Mesendoderm (in vitro differentiated cells): Measurements from ENCODE around the gene RASGRF1.

Experiments used
- DNase-seq: peaks from one replicate; pipeline ENCODE4 v3.0.0; 2013
- H2AK5ac ChIP-seq: 2 replicates; pipeline ENCODE4 v1.6.1; 2013; ENCODE audit warnings: low read length, inconsistent platforms
- H2BK120ac ChIP-seq: 2 replicates; pipeline ENCODE4 v1.6.1; 2013; ENCODE audit warnings: low read depth, mild to moderate bottlenecking, low read length, moderate library complexity, mixed read lengths
- H2BK15ac ChIP-seq: replicated peaks from 2 replicates; pipeline ENCODE4 v1.6.1; 2013; ENCODE audit warnings: low read depth, mild to moderate bottlenecking, moderate library complexity
- H2BK5ac ChIP-seq: 2 replicates; pipeline ENCODE4 v1.6.1; 2013; ENCODE audit warnings: low read length, inconsistent platforms
- H3K18ac ChIP-seq: 2 replicates; pipeline ENCODE4 v1.6.1; 2013; ENCODE audit warnings: mild to moderate bottlenecking, low read length, mixed read lengths
- H3K23ac ChIP-seq: one replicate; pipeline ENCODE4 v1.6.1; 2013; ENCODE audit warnings: low read length
- H3K27ac ChIP-seq: 2 replicates; pipeline ENCODE4 v1.5.1; 2013; ENCODE audit warnings: low read depth, mild to moderate bottlenecking, inconsistent platforms, low read length, moderate library complexity
- H3K27me3 ChIP-seq: 2 replicates; pipeline ENCODE4 v1.6.1; 2013; ENCODE audit warnings: low read length, control low read depth, mild to moderate bottlenecking, inconsistent platforms; ENCODE audit not compliant: insufficient read depth, poor library complexity
- H3K36me3 ChIP-seq: 2 replicates; pipeline ENCODE4 v1.6.1; 2013; ENCODE audit warnings: low read length, inconsistent platforms; ENCODE audit not compliant: control insufficient read depth, insufficient read depth
- H3K4ac ChIP-seq: one replicate; pipeline ENCODE4 v1.6.1; 2013; ENCODE audit warnings: low read depth, mild to moderate bottlenecking, low read length, moderate library complexity
- H3K4me1 ChIP-seq: 2 replicates; pipeline ENCODE4 v1.6.1; 2013; ENCODE audit warnings: low read depth, low read length, inconsistent platforms; ENCODE audit not compliant: control insufficient read depth
- H3K4me2 ChIP-seq: 2 replicates; pipeline ENCODE4 v1.6.1; 2013; ENCODE audit warnings: low read length
- H3K4me3 ChIP-seq: 2 replicates; pipeline ENCODE4 v1.5.1; 2013; ENCODE audit warnings: mild to moderate bottlenecking, low read length
- H3K56ac ChIP-seq: one replicate; pipeline ENCODE4 v1.6.1; 2013; ENCODE audit warnings: low read length
- H3K79me1 ChIP-seq: 2 replicates; pipeline ENCODE4 v1.6.1; 2013; ENCODE audit warnings: low read length, inconsistent platforms
- H3K79me2 ChIP-seq: 2 replicates; pipeline ENCODE4 v1.6.1; 2013; ENCODE audit warnings: mild to moderate bottlenecking, low read length; ENCODE audit not compliant: control insufficient read depth, insufficient read depth
- H3K9ac ChIP-seq: 2 replicates; pipeline ENCODE4 v1.6.1; 2013; ENCODE audit warnings: low read length, inconsistent platforms
- H4K5ac ChIP-seq: one replicate; pipeline ENCODE4 v1.6.1; 2013; ENCODE audit warnings: low read length
- H4K8ac ChIP-seq: one replicate; pipeline ENCODE4 v1.6.1; 2013; ENCODE audit warnings: low read depth, mild to moderate bottlenecking, control low read depth, low read length, moderate library complexity
- WGBS: extraction: QIAGEN DNeasy Blood & Tissue Kit; methylation state at CpG from one replicate; pipeline ENCODE4 v1.1.7; 2013; ENCODE audit warnings: low lambda C conversion rate, missing lambda C conversion rate; ENCODE audit not compliant: insufficient coverage; ENCODE audit errors: extremely low coverage; 5-methylcytosine and 5-hydroxymethylcytosine counted together

Gene RASGRF1

GRCh38 chr15:79007066-79007465 is 83.5 kb downstream of the RASGRF1 start:
- no peaks in the 10 kb centered on the region for H3K27me3 ChIP-seq
- no peak overlapping the region for H3K56ac ChIP-seq
- no peak overlapping the region for H4K8ac ChIP-seq
- H3K4me3 ChIP-seq, result no peak overlapping the region
- DNase-seq, result peak; percentile 88
- no peak overlapping the region for H3K4me2 ChIP-seq
- no peak overlapping the region for H2BK5ac ChIP-seq
- no peaks in the 10 kb centered on the region for H3K79me1 ChIP-seq
- no peak overlapping the region for H2AK5ac ChIP-seq
- H3K4ac ChIP-seq, result no peak overlapping the region
- H3K79me2 ChIP-seq, result no peaks in the 10 kb centered on the region
- H3K36me3 ChIP-seq, result no peaks in the 10 kb centered on the region
- no peak overlapping the region for H3K9ac ChIP-seq
- peaks cover 9% of the 10 kb centered on the region for H3K4me1 ChIP-seq
- no peak overlapping the region for H3K27ac ChIP-seq
- no peak overlapping the region for H3K18ac ChIP-seq
- no CpG with 5 or more reads among the region's 3 CpGs for WGBS
- no peak overlapping the region for H4K5ac ChIP-seq
- H3K23ac ChIP-seq, result no peak overlapping the region
- no peak overlapping the region for H2BK15ac ChIP-seq
- H2BK120ac ChIP-seq, result no peak overlapping the region

- H3K56ac ChIP-seq, result no peak overlapping the region
- no CpG with 5 or more reads among the region's 16 CpGs for WGBS
- H2AK5ac ChIP-seq, result no peak overlapping the region
- no peak overlapping the region for H3K4ac ChIP-seq
- H3K27ac ChIP-seq, result no peak overlapping the region
- no peaks in the 10 kb centered on the region for H3K27me3 ChIP-seq
- no peak overlapping the region for H3K4me3 ChIP-seq
- no peaks in the 10 kb centered on the region for H3K79me1 ChIP-seq
- H4K5ac ChIP-seq, result no peak overlapping the region
- no peaks in the 10 kb centered on the region for H3K36me3 ChIP-seq
- no peak overlapping the region for H3K9ac ChIP-seq
- no peak overlapping the region for H3K4me2 ChIP-seq
- H4K8ac ChIP-seq, result no peak overlapping the region
- H3K23ac ChIP-seq, result no peak overlapping the region
- no peak overlapping the region for H2BK5ac ChIP-seq
- H3K18ac ChIP-seq, result no peak overlapping the region
- no peak overlapping the region for H2BK15ac ChIP-seq
- no peak for DNase-seq
- no peak overlapping the region for H2BK120ac ChIP-seq
- peaks cover 9% of the 10 kb centered on the region for H3K4me1 ChIP-seq
- H3K79me2 ChIP-seq, result no peaks in the 10 kb centered on the region
Measured at GRCh38 chr15:79006071-79006470, 84.5 kb downstream of the RASGRF1 start.

DNA sequence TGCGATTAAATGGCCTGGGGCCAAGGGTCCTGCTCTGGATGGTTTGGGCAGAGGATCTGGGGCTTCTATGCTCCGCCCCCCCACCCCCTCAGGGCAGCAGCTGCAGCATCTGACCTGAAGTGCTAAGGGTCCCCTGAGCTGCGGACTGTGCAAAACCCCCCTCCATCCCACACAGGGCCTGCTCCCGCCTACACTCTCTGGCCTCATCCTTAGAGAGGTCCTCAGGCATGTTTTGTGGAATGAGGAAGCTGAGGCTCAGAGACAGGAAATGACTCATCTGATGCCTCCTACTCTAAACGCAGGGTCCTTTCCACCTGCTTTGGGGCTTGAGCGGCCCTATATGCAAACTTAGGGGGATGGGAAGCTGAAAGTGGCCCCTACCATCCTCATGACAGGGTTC is 86.2 kb downstream of the RASGRF1 start:
- H2AK5ac ChIP-seq, result no peak overlapping the region
- H4K8ac ChIP-seq, result no peak overlapping the region
- no peaks in the 10 kb centered on the region for H3K27me3 ChIP-seq
- no peak overlapping the region for H2BK15ac ChIP-seq
- DNase-seq, result peak; percentile 94
- peak overlapping the region; percentile 80 for H2BK5ac ChIP-seq
- H3K23ac ChIP-seq, result peak overlapping the region; percentile 66
- no CpG with 5 or more reads among the region's 6 CpGs for WGBS
- no peak overlapping the region for H3K4me2 ChIP-seq
- H4K5ac ChIP-seq, result no peak overlapping the region
- H3K36me3 ChIP-seq, result no peaks in the 10 kb centered on the region
- H3K18ac ChIP-seq, result no peak overlapping the region
- no peak overlapping the region for H2BK120ac ChIP-seq
- H3K27ac ChIP-seq, result no peak overlapping the region
- H3K4ac ChIP-seq, result no peak overlapping the region
- H3K79me2 ChIP-seq, result no peaks in the 10 kb centered on the region
- peak overlapping the region; percentile 60 for H3K56ac ChIP-seq
- H3K79me1 ChIP-seq, result no peaks in the 10 kb centered on the region
- no peak overlapping the region for H3K9ac ChIP-seq
- H3K4me1 ChIP-seq, result peaks cover 9% of the 10 kb centered on the region
- no peak overlapping the region for H3K4me3 ChIP-seq

DNA sequence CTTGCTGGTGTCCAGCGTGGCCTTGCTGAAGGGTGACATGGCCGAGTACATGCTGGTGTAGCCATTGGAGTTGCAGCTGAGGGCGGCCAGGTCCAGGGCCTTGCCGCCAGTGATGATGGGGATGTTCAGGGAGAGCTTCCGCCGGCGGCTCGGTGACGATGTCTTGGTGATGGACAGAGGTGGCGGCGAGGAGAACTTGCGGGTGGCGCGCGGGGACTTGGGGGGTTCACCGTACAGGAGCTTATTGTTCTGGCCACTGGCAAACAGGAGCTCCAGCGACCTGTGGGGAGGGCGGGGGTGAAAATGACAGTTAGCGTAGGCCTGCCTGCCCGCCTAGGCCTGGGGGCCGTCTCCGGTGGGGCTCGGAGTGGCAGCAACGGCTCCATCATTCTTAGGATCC is 86.7 kb downstream of the RASGRF1 start:
- Histone ChIP-seq H3K79me1 (no peaks in the 10 kb centered on the region), H3K9ac (no peak overlapping the region), H3K4me2 (no peak overlapping the region), H3K4me3 (no peak overlapping the region), H3K56ac (peak overlapping the region; percentile 60), H2BK120ac (no peak overlapping the region), H2AK5ac (no peak overlapping the region), H3K27ac (no peak overlapping the region), H3K79me2 (no peaks in the 10 kb centered on the region), H2BK5ac (no peak overlapping the region), H3K4ac (no peak overlapping the region), H2BK15ac (no peak overlapping the region), H3K18ac (no peak overlapping the region), H3K4me1 (peaks cover 9% of the 10 kb centered on the region), H3K23ac (no peak overlapping the region), H3K36me3 (no peaks in the 10 kb centered on the region), H4K5ac (no peak overlapping the region), H3K27me3 (no peaks in the 10 kb centered on the region), H4K8ac (no peak overlapping the region)
- DNase-seq, result no peak
- no CpG with 5 or more reads among the region's 24 CpGs for WGBS

DNA sequence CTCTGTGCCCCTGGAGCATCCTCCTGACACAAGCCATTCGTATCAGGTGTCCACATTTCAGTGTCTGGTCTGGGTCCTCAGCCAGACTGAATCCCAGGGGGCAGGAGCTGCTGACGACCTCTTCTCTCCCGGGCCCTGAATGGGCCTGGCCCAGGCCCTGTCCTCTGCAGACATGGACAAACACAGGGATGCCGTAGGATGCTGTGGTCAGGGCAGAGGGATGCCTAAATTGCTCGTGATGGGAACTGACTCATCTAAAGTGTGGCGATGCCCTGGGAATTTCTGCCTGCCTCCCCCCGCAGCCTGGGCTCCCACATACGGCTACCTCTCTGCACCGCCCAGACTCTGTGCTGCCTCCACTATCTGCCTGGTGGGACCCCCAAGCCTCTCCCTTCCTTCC is 87.3 kb downstream of the RASGRF1 start:
- H2AK5ac ChIP-seq, result no peak overlapping the region
- no peaks in the 10 kb centered on the region for H3K36me3 ChIP-seq
- H2BK5ac ChIP-seq, result no peak overlapping the region
- H4K5ac ChIP-seq, result no peak overlapping the region
- no peak overlapping the region for H2BK120ac ChIP-seq
- H3K9ac ChIP-seq, result no peak overlapping the region
- no peak overlapping the region for H3K4me2 ChIP-seq
- no peak overlapping the region for H3K23ac ChIP-seq
- H3K27ac ChIP-seq, result no peak overlapping the region
- H3K79me1 ChIP-seq, result no peaks in the 10 kb centered on the region
- DNase-seq, result no peak
- H3K79me2 ChIP-seq, result no peaks in the 10 kb centered on the region
- no peaks in the 10 kb centered on the region for H3K27me3 ChIP-seq
- H3K18ac ChIP-seq, result no peak overlapping the region
- H3K4me1 ChIP-seq, result peaks cover 9% of the 10 kb centered on the region
- no CpG with 5 or more reads among the region's 9 CpGs for WGBS
- H3K4me3 ChIP-seq, result no peak overlapping the region
- peak overlapping the region; percentile 42 for H3K56ac ChIP-seq
- no peak overlapping the region for H4K8ac ChIP-seq
- H2BK15ac ChIP-seq, result no peak overlapping the region
- no peak overlapping the region for H3K4ac ChIP-seq

DNA sequence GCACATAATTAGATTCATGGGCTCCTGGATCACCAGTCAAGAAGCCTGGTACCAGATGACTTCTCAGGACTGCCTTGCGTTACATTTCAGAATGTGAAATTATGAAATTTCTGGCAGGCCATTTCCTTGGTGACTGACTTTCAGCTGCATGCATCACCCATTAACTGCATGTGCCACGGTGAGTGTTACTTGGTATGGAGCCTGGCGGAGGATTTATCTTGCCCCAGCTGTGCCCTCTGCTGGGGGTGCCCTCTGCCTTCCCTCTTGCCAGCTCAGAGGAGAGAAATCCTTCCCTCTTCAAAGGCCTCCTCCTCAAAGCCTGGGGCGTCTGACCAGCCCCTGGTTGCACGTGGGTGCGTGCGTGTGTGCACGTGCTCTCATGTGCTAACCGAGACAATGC is 88.0 kb downstream of the RASGRF1 start:
- no peak overlapping the region for H3K4me3 ChIP-seq
- no peak overlapping the region for H3K27ac ChIP-seq
- no peaks in the 10 kb centered on the region for H3K79me1 ChIP-seq
- no peaks in the 10 kb centered on the region for H3K36me3 ChIP-seq
- no peak overlapping the region for H3K56ac ChIP-seq
- H3K4me2 ChIP-seq, result no peak overlapping the region
- H3K9ac ChIP-seq, result no peak overlapping the region
- H2BK5ac ChIP-seq, result no peak overlapping the region
- H4K5ac ChIP-seq, result no peak overlapping the region
- WGBS, result no CpG with 5 or more reads among the region's 9 CpGs
- no peak overlapping the region for H2AK5ac ChIP-seq
- H3K23ac ChIP-seq, result peak overlapping the region; percentile 66
- H3K27me3 ChIP-seq, result no peaks in the 10 kb centered on the region
- H3K79me2 ChIP-seq, result no peaks in the 10 kb centered on the region
- H3K4ac ChIP-seq, result no peak overlapping the region
- no peak overlapping the region for H2BK15ac ChIP-seq
- H3K18ac ChIP-seq, result no peak overlapping the region
- H2BK120ac ChIP-seq, result no peak overlapping the region
- H3K4me1 ChIP-seq, result peaks cover 9% of the 10 kb centered on the region
- DNase-seq, result no peak
- no peak overlapping the region for H4K8ac ChIP-seq
